ENCODE results near the gene TUBA1B. TPM values are rescaled to one million over a fixed set of nuclear protein-coding genes. Genes with fewer than 3 reads are reported as not detected.

The TUBA1B gene
- total RNA-seq, 1 donor from 2014 or later = 2,565 TPM

GRCh38 chr12:49126852-49127763 lies 4.1 kb downstream of the TUBA1B start:
- no peak for DNase-seq (ENCODE audit: low read depth)
- no peak for TF ChIP-seq CTCF (conservative IDR thresholded peaks at IDR 0.05; ENCODE audit: low read depth, low read length)
- no peak overlapping the region for H3K4me3 ChIP-seq (ENCODE audit: low read depth, low read length)

GRCh38 chr12:49121047-49121696 lies 10.0 kb downstream of the TUBA1B start:
- DNase-seq (ENCODE audit: low read depth) = no peak
- TF ChIP-seq CTCF (conservative IDR thresholded peaks at IDR 0.05; ENCODE audit: low read depth, low read length) = peak; percentile 78
- H3K4me3 ChIP-seq (ENCODE audit: low read depth, low read length) = no peak overlapping the region

- H3K4me3 ChIP-seq (ENCODE audit: low read depth, low read length) = peak overlapping the region; percentile 83
- no peak for TF ChIP-seq CTCF (conservative IDR thresholded peaks at IDR 0.05; ENCODE audit: low read depth, low read length)
- DNase-seq (ENCODE audit: low read depth) = no peak
Measured at GRCh38 chr12:49111206-49111605, 20.0 kb downstream of the TUBA1B start.

GRCh38 chr12:49110464-49111155 lies 20.6 kb downstream of the TUBA1B start, which contains the start of gene LMBR1L:
Gene LMBR1L, minus strand, starts transcription at chr12:49110847. Its CDS starts 292 bp downstream, at chr12:49110555.
- H3K4me3 ChIP-seq (ENCODE audit: low read depth, low read length) = peak within 1 kb of the TSS; percentile 83
- peak; percentile 84 for DNase-seq (ENCODE audit: low read depth)
- TF ChIP-seq CTCF (conservative IDR thresholded peaks at IDR 0.05; ENCODE audit: low read depth, low read length) = peak; percentile 42

- DNase-seq (ENCODE audit: low read depth) = no peak
- TF ChIP-seq CTCF (conservative IDR thresholded peaks at IDR 0.05; ENCODE audit: low read depth, low read length) = no peak
Measured at GRCh38 chr12:49109641-49110463, 21.3 kb downstream of the TUBA1B start.

GRCh38 chr12:49108958-49109404 lies 22.2 kb downstream of the TUBA1B start:
- H3K4me3 ChIP-seq (ENCODE audit: low read depth, low read length) = peak overlapping the region; percentile 83
- TF ChIP-seq CTCF (conservative IDR thresholded peaks at IDR 0.05; ENCODE audit: low read depth, low read length) = no peak
- no peak for DNase-seq (ENCODE audit: low read depth)

More at GRCh38 chr12:49109641-49110463, 21.3 kb downstream of the TUBA1B start:
- peak overlapping the region; percentile 83 for H3K4me3 ChIP-seq (ENCODE audit: low read depth, low read length)
